HG03521 (cell line): ENCODE measurements around the gene CEP72.
"Not testable (repeated sequence)": the region's sequence is repeated elsewhere in the genome, so short reads cannot be mapped to it uniquely, and the experiment has no call there.

Experiments
- ATAC-seq: cut with Tn5 transposase; IDR thresholded peaks from one replicate; pipeline ENCODE4 v1.9.1; 2021; ENCODE audit warnings: mild to moderate bottlenecking, moderate library complexity; ENCODE audit not compliant: unreplicated experiment

Gene CEP72

DNA sequence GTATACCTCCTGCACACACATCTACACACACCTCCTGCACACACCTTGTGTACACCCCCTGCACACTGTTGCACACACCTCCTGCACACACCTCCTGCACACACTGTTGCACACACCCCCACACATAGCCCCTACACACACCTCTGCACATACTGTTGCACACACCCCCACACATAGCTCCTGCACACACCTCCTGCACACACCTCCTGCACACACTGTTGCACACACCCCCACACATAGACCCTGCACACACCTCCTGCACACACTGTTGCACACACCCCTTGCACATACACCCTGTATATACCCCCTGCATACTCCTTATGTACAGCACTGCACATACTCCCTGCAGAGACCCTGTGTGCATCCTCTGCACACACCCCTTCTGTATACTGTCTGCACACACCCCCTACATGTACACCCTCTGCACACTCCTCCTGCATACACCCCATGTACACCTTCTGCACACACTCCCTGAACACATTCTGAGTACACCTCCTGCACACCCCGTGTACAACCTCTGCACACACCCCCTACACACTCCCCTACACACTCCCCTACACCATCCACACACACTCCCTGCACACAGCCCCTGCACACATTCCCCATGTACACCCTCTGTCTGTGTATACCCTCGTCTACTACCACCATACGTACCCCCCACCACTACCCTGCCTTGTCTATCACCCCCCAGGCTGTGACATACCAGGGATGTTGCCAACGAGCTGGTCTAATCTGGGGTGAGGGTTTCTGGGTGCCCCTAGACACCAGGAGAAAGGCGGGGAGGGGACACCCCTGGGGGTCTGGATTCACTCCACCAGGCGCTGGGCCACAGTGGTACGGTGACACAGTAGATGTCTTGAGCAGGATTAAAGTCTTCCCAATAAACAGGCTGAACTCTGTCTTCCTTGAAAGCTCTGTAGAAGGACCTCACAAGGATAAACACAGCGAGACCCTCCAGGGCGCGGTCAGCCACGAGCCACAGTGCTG, 1.1 kb upstream of the CEP72 start:
- no peak for ATAC-seq

GRCh38 chr5:612498-613424, 621 bp downstream of the CEP72 start:
- ATAC-seq = peak; percentile 26

DNA sequence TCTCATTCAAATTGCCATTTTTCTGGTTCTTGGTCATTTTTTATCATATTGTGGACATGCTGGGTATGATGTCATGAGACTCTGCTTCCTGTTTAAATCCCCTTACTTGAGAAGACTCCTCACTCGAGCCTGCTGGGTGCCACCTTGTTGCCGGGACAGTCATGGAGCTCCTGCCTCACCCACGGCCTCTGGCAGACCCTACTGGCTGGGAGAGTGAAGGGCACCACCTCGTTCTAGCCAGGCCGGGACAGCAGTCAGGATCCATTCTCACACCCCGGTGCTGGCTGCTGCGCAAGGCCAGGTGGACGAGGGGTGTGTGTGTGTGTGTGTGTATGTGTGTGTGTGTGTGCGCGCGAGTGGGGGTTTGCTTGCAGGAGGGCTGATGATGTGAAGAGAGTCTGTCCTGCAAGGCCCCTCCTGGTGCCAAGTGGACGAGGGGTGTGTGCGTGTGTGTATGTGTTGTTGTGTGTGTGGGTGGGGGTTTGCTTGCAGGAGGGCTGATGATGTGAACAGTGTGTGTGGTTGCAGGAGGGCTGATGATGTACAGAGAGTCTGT, 4.4 kb downstream of the CEP72 start:
- no peak for ATAC-seq

DNA sequence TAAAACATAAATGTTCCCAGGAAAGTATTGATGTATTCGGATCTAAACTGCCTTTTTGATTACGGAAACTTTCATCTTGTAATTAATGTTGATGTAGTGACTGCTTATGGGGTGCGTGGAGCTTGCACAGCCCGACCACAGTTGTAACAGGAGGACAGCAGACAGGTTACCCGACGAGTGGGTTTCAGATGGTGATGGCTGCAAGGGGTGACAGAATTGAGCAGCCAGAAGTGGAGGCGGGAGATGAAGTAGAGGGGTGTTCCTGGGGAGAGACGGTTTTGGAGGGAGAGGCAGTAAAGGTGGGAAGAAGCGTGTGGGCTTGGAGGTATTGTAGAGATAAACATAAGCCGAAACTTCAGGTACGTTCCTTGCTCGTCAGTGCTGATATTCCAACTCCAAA, 5.8 kb downstream of the CEP72 start:
- no peak for ATAC-seq

- no peak for ATAC-seq
Measured at GRCh38 chr5:618450-618849, 6.3 kb downstream of the CEP72 start.

GRCh38 chr5:619444-619843, 7.3 kb downstream of the CEP72 start:
- no peak for ATAC-seq

DNA sequence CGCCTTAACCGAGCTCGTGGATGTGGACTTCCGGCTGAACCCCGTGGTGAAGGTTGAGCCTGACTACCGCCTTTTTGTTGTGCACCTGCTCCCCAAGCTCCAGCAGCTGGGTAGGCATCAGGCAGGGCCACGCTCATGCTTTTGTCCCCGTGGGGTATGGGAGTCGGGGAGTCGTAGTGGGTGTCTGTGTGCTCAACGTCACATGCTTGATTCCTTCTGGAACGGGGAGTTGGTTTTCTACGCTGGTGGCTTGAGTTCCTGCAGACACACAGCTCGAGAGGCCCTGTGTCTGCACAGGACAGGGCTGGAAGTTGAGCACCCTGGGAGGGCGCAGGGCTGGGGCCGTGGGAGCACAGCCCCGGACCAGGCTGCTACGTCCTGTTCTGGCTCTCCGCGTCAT, 8.0 kb downstream of the CEP72 start:
- ATAC-seq = no peak

- ATAC-seq = no peak
Measured at GRCh38 chr5:620586-621180, 8.5 kb downstream of the CEP72 start.

DNA sequence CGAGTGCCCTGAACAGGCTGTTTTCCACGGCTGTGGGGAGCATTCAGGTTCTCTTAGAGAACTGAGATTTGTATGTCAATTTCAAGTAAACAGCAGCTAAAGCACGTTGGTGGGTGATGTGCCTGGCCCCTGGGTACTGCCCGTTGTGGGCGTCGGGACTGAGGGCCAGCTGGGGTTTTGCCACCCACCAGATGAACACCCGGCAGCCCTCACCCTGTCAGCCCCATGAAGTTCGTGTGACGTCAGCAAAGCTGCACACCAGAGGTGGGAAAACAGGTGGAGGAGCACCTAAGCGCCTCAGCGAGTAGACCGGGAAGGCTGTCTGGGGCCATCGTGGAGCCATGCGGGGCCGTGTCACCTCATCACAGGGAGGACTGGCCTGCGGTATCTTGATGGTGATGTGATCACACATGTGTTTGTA, 9.2 kb downstream of the CEP72 start:
- no peak for ATAC-seq

DNA sequence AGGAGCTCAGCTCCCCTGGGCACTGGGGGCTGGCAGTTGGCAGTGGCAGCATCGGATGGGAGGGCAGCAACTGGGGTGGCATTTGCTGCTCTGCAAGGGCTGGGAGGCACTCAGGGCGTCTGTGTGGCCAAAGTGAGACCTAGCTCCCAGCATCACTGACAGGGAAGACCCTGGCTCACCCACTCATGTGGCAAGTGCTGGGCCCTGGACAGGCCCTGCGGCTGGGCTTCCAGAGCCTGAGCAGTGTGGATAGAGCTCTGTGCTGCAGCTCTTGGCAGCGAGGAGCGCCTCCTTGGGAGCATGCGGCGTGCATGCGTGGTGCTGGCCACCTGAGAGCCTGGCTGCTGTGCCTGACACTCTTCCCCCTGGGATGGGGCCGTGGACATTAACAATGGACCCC, 10.2 kb downstream of the CEP72 start:
- ATAC-seq = no peak

- no peak for ATAC-seq
Measured at GRCh38 chr5:622946-623522, 10.9 kb downstream of the CEP72 start.

DNA sequence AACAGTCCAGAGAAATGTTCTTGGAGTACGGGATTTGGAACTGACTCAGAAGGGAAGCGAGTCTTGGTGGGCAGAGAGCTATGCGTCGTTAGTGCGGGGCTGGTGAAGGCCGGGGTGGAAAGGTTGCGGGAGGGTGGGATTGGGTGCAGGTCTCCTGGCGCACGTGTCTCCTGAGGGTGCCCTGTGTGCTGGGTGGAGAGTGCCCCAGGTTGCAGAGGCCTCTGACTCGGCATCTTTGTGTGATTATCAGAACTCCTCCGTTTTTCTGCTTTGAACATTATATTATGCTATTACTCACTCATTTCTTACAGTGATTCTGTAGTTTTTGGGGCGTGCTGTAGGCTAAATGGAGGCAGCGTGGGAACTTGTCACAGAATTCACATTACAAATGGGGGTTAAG, 11.4 kb downstream of the CEP72 start:
- ATAC-seq = no peak

DNA sequence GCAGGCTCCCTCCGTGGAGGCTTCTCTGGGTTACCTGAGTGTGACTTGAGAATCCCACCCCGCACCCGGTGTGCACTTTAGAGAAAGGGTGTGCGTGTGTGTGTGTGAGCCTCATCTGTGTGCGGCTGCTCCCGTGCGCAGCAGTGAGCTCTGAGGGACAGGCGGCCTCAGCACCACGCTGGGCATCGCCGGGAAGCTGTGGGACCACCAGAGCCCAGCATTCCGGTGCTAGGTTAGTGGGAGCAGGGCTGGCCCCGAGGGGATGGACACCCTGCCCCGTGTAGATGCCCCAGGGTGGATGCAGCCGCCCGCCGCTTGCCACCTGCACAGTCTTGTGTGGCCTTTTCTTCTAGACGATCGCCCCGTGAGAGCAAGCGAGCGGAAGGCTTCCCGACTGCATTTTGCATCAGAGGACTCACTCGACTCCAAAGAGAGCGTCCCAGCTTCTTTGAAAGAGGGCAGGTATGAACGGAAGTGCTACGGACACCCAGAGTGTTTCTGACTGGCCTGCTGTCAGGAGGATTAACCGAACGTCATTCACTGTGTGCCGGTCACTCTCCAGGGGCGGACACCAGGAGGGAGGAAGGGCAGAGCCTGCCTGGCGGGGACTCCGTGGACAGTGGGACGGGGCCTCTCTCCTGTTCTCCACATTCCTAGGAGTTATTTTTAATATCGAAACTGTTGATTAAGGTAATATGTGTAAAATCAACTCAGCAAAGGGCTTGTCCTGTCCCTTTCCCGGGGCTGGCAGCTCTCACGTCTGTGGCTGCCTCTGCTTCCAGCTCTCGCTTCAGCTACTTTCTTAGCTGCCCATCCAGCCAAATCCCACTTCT, 12.2 kb downstream of the CEP72 start:
- no peak for ATAC-seq

DNA sequence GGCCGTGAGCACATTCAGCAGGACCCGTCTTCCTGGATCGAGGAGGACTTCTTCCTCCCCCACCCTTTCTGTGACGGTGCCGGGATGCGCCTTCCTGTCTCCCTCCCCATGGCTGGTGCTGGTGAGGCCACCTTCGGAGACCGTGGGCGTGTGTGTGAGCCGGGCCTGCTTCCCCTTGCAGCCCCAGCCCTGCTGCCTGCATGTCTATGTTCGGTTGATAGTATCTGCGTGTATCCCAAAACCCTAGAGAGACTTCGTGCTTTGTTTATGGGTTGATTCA, 12.8 kb downstream of the CEP72 start:
- no peak for ATAC-seq

GRCh38 chr5:625516-625915, 13.4 kb downstream of the CEP72 start:
- ATAC-seq = no peak

- no peak for ATAC-seq
Measured at GRCh38 chr5:626850-627249, 14.7 kb downstream of the CEP72 start.

DNA sequence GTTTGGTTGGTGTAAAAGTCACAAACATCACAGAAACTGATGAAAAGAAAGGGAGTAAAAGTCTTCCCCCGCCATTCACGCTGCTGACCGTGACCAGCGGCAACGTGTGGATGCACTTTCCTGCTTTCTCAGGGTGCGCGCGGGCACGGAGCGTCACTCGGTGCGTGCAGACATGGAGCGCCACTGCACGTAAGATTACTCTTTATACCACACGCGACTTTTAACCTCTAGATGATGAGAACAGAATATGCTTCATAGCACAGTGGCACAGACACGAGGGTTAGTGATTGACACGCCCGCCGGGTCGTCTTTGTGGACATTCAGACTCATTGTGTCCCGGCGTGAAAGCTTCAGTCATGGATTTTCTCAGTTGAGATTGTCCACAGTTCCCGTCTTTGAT, 15.7 kb downstream of the CEP72 start:
- ATAC-seq = no peak

DNA sequence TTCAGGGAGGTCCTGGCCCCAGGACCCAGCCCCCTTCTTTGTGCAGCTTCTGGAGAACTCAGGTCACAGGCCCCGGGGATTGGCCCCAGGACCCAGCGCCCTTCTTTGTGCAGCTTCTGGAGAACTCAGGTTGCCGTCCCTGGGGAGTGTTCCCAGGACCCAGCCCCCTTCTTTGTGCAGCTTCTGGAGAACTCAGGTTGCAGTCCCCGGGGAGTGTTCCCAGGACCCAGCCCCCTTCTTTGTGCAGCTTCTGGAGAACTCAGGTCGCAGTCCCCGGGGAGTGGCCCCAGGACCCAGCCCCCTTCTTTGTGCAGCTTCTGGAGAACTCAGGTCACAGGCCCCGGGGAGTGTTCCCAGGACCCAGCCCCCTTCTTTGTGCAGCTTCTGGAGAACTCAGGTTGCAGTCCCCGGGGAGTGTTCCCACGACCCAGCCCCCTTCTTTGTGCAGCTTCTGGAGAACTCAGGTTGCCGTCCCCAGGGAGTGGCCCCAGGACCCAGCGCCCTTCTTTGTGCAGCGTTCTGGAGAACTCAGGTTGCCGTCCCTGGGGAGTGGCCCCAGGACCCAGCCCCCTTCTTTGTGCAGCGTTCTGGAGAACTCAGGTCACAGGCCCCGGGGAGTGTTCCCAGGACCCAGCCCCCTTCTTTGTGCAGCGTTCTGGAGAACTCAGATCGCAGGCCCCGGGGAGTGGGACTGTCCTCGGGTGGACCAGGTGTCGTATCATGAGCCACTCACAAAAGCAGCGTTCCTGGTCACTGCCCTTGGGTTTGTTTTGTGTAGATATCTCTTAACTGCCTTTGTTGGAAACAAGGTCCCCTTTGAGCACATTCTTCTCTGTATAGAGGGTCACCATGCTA, 16.4 kb downstream of the CEP72 start:
- ATAC-seq = not testable (repeated sequence)

DNA sequence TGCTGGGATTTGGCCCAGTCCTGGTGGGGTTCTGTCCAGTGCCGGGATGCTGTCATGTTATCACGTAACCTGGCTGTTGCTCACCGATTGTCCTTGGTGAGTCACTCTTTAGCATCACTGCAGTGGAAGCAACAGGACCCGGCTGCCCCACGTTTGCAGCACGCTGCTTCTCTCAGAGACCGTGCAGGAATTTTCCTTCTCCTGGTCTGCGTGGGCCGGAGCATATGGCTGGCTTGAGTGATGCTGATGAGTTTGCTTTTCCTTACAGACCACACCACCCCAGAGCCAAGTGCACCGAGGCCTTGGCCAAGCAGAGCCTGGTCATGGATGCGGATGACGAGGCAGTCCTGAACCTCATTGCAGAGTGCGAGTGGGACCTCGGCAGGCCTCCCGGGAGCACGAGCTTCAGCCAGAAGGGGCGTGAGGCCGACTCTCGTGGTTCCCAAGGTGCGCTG, 21.4 kb downstream of the CEP72 start:
- no peak for ATAC-seq
